Epithelial cell of proximal tubule (primary cell): ENCODE results near the gene NEUROD2. TPM values are rescaled to one million over a fixed set of nuclear protein-coding genes. Genes with fewer than 3 reads are reported as not detected.

Experiments
- DNase-seq: peaks from one replicate; pipeline ENCODE4 v3.0.0-alpha.2; 2011; ENCODE audit warnings: low read depth
- H3K4me3 ChIP-seq: 2 replicates; pipeline ENCODE4 v1.5.1; 2011; ENCODE audit warnings: low read depth, mild to moderate bottlenecking, low read length
- CTCF ChIP-seq: conservative IDR thresholded peaks from 2 replicates; pipeline ENCODE4 v1.5.1; 2012; ENCODE audit warnings: low read depth, mild to moderate bottlenecking, low read length
- total RNA-seq: library from RNA; depleted of rRNA; stranded (reverse); fragments of >200 nt; gene quantifications from 2 replicates; pipeline ENCODE4 v1.2.3, GENCODE V29; 2015

Gene NEUROD2
- total RNA-seq, 1 donor from 2014 or later, result not detected

- no peak for DNase-seq
- TF ChIP-seq CTCF, result no peak
- no peak overlapping the region for H3K4me3 ChIP-seq
Observed at GRCh38 chr17:39640591-39641031, 32.9 kb upstream of the NEUROD2 start.

- TF ChIP-seq CTCF, result no peak
- no peak for DNase-seq
- no peak overlapping the region for H3K4me3 ChIP-seq
Observed at GRCh38 chr17:39639566-39640458, 32.1 kb upstream of the NEUROD2 start.

- no peak for DNase-seq
- TF ChIP-seq CTCF, result no peak
- H3K4me3 ChIP-seq, result no peak overlapping the region
Observed at GRCh38 chr17:39639043-39639442, 31.3 kb upstream of the NEUROD2 start.

GRCh38 chr17:39638317-39638716, 30.6 kb upstream of the NEUROD2 start:
- no peak for TF ChIP-seq CTCF
- DNase-seq, result no peak
- H3K4me3 ChIP-seq, result peak overlapping the region; percentile 98

GRCh38 chr17:39636927-39637736, 29.4 kb upstream of the NEUROD2 start, which contains the start of gene STARD3:
Gene STARD3, plus strand, starts transcription at chr17:39637144. Its CDS starts 16,388 bp downstream, at chr17:39653532.
- H3K4me3 ChIP-seq, result peak within 1 kb of the TSS; percentile 98
- no peak for TF ChIP-seq CTCF
- DNase-seq, result no peak

GRCh38 chr17:39636587-39636926, 28.8 kb upstream of the NEUROD2 start:
- no peak for DNase-seq
- TF ChIP-seq CTCF, result no peak

More at GRCh38 chr17:39636587-39636926, 28.8 kb upstream of the NEUROD2 start:
- H3K4me3 ChIP-seq, result peak overlapping the region; percentile 98
